BE2C (cell line): ENCODE data around the gene DOK6.

Source experiments
- DNase-seq: peaks from one replicate; pipeline ENCODE4 v3.0.0-alpha.2; 2020
- H3K27me3 ChIP-seq: fragments of 250-450 bp; sonication (Bioruptor Pico); 2 replicates; pipeline ENCODE4 v1.5.1; 2020; ENCODE audit warnings: mild to moderate bottlenecking
- H3K36me3 ChIP-seq: fragments of 250-450 bp; sonication (Bioruptor Pico); 2 replicates; pipeline ENCODE4 v1.5.1; 2020; ENCODE audit warnings: mild to moderate bottlenecking
- H3K4me1 ChIP-seq: fragments of 250-450 bp; sonication (Bioruptor Pico); 2 replicates; pipeline ENCODE4 v1.5.1; 2020
- H3K4me3 ChIP-seq: 2 replicates; pipeline ENCODE4 v1.5.1; 2011; ENCODE audit warnings: low read depth, low read length
- H3K9me3 ChIP-seq: fragments of 250-450 bp; sonication (Bioruptor Pico); 2 replicates; pipeline ENCODE4 v1.5.1; 2020
- TF ChIP-seq, protein P1 (sequence below): IDR thresholded peaks from 2 replicates; pipeline ENCODE4 v1.5.1; 2012; ENCODE audit warnings: mild to moderate bottlenecking, low read depth, low read length

DOK6 gene

DNA sequence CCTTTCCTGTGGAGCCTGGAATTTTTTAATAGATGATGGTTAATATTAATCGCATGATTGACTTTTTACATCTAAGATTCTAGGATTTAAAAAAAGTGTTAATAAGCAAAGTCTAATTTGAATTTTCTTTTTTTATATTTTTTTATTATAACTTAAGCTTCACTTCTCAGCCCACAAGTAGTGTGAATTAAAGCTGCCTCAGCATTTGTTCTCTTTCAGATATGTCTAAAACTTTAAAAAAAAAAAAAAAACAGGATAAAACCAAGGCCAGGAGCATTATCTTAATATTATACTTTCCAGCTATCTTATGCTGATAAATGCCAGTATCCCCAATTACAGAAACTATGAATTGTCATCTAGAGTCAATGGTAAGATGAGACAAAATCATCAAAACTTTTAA is 437.3 kb downstream of the DOK6 start:
- H3K9me3 ChIP-seq, result no peaks in the 10 kb centered on the region
- no peaks in the 10 kb centered on the region for H3K4me1 ChIP-seq
- H3K27me3 ChIP-seq, result no peaks in the 10 kb centered on the region
- no peak for DNase-seq
- no peaks in the 10 kb centered on the region for H3K36me3 ChIP-seq
- H3K4me3 ChIP-seq, result no peak overlapping the region
- TF ChIP-seq, protein P1, sequence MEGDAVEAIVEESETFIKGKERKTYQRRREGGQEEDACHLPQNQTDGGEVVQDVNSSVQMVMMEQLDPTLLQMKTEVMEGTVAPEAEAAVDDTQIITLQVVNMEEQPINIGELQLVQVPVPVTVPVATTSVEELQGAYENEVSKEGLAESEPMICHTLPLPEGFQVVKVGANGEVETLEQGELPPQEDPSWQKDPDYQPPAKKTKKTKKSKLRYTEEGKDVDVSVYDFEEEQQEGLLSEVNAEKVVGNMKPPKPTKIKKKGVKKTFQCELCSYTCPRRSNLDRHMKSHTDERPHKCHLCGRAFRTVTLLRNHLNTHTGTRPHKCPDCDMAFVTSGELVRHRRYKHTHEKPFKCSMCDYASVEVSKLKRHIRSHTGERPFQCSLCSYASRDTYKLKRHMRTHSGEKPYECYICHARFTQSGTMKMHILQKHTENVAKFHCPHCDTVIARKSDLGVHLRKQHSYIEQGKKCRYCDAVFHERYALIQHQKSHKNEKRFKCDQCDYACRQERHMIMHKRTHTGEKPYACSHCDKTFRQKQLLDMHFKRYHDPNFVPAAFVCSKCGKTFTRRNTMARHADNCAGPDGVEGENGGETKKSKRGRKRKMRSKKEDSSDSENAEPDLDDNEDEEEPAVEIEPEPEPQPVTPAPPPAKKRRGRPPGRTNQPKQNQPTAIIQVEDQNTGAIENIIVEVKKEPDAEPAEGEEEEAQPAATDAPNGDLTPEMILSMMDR, result no peak

DNA sequence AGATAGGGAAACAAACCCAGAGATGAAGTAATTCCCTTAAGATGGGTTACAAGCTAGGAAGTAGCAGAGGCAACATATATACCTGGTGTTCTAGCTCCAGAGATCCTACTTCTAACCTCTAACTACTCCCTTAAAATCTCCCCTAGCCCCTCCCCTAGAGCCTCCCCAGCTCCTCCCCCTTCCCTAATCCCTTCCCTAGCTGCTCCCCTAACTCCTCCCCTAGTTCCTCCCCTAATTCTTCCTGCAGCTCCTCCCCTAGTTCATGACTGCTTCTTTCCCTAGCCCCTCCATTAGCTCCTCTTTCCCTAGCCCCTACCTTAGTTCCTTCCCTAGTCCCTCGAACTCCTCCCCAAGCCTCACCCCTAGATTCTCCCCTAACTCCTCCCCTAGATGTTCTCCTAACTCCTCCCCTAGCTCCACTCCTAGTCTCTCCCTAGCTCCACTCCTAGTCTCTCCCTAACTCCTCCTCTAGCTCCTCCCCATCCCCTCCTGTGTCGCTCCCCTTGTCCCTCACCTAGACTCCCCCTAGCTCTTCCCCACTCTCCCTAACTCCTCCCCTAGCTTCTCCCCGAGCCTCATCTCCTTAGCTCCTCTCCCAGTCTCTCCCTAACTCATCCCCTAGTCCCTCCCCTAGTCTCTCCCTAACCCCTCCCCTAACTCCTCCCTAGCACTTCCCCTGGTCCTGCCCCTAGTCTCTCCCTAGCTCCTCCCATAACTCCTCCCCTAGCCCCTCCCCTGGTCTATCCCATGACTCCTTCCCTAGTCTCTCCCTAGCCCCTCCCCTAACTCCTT is 438.1 kb downstream of the DOK6 start:
- H3K9me3 ChIP-seq, result no peaks in the 10 kb centered on the region
- H3K27me3 ChIP-seq, result no peaks in the 10 kb centered on the region
- no peak overlapping the region for H3K4me3 ChIP-seq
- TF ChIP-seq, protein P1, result no peak
- no peaks in the 10 kb centered on the region for H3K36me3 ChIP-seq
- H3K4me1 ChIP-seq, result no peaks in the 10 kb centered on the region
- DNase-seq, result peak; percentile 64

DNA sequence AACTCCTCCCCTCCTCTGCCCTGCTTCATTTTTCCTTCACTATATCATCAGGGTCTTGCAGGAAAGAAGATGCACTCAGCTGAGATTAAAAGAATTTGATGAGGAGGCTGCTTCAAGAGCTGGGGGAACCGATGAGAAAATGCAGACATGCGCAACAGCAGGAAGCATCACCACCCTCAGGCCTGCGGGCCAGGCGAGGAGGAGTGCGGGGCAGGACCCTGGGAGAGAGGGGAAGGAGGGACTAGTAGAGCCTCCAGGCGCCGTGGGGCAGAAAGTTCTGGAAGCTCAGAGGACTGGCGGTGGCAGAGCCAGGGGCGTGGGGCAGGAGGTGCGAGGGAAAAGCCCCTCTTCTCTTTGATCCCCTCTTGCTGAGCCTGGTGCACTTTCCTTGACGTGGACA is 438.8 kb downstream of the DOK6 start:
- DNase-seq, result no peak
- H3K4me1 ChIP-seq, result no peaks in the 10 kb centered on the region
- no peaks in the 10 kb centered on the region for H3K27me3 ChIP-seq
- H3K9me3 ChIP-seq, result no peaks in the 10 kb centered on the region
- no peak overlapping the region for H3K4me3 ChIP-seq
- H3K36me3 ChIP-seq, result no peaks in the 10 kb centered on the region
- TF ChIP-seq, protein P1, result no peak

DNA sequence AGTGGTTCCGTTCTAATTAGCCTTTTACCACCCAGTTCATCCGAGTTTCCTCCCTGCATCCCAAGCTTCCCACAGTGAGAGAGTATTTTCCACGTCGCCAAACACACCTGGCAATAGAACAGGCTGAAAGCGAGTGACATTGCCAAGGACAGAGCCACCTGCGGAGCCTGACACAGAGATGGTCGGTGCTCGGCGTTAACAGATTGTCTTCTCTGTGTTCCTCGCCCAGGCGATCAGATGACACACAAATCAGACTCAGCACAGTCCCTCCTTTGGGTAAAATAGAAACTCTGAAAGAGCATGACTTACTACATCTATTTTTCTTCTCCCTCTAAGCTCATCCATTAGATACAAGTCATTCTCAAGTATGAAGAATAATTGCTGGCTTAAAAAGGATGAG is 439.3 kb downstream of the DOK6 start:
- H3K36me3 ChIP-seq, result no peaks in the 10 kb centered on the region
- no peaks in the 10 kb centered on the region for H3K4me1 ChIP-seq
- DNase-seq, result no peak
- no peaks in the 10 kb centered on the region for H3K9me3 ChIP-seq
- H3K27me3 ChIP-seq, result no peaks in the 10 kb centered on the region
- TF ChIP-seq, protein P1, result no peak
- no peak overlapping the region for H3K4me3 ChIP-seq

DNA sequence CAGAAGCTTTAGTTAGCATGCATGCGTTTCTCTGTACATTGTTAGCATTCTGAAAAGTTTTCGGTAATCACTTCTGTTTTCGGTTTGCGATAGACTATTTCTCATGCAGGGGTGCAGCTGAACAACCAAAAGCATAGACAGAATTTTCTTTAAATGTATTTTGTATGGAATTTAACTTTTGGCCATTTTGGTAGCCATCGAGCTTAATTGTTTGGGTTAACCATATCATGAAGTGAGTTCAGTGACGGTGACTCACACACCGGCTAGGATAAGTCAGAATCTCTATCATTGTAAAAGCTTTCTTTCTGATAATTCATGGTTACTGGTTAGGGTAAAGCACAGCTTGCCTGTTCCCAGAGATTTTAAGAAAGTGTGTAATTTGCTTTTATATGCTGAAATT is 439.8 kb downstream of the DOK6 start:
- Histone ChIP-seq H3K27me3 (no peaks in the 10 kb centered on the region), H3K4me1 (no peaks in the 10 kb centered on the region), H3K4me3 (no peak overlapping the region), H3K36me3 (no peaks in the 10 kb centered on the region), H3K9me3 (no peaks in the 10 kb centered on the region)
- DNase-seq, result no peak
- TF ChIP-seq, protein P1, result no peak

DNA sequence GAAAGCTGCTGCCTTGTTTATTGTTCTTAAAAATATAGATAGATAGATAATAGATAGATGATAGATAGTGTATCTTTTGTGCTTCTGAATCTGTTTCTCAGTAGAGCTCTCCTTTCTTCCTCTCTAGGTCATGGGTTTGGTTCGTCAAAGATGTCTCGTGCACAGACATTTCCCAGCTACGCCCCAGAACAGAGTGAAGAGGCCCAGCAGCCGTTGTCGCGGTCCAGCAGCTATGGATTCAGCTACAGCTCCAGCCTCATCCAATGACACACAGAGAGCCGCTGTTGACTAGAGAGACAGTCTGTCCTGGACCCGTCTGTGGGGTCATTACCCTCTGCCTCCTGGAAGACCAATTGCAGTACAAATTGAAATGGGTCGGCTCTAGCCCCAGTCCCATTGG is 440.4 kb downstream of the DOK6 start:
- Histone ChIP-seq H3K27me3 (no peaks in the 10 kb centered on the region), H3K9me3 (no peaks in the 10 kb centered on the region), H3K36me3 (no peaks in the 10 kb centered on the region), H3K4me1 (no peaks in the 10 kb centered on the region), H3K4me3 (no peak overlapping the region)
- peak; percentile 9 for DNase-seq
- TF ChIP-seq, protein P1, result no peak
